Occipital lobe (tissue), 2 donors: ENCODE data around the gene MYO1D. TPM values are rescaled to one million over a fixed set of nuclear protein-coding genes. Genes with fewer than 3 reads are reported as not detected.
"Not testable (repeated sequence)": the region's sequence is repeated elsewhere in the genome, so short reads cannot be mapped to it uniquely, and the experiment has no call there.

Experiments
- DNase-seq: peaks from one replicate; lab custom pipeline; 2025; lab: John Stamatoyannopoulos, UW
- total RNA-seq: library from RNA; depleted of rRNA; stranded (reverse); fragments of >200 nt; gene quantifications from one replicate; pipeline ENCODE4 v1.2.3, GENCODE V29; 2014

MYO1D gene
- total RNA-seq = 61.0 TPM

GRCh38 chr17:32876417-32877163, at the start of gene MYO1D:
Gene MYO1D, minus strand, starts transcription at chr17:32877124. Its CDS starts 252 bp downstream, at chr17:32876872.
- DNase-seq = no peak

GRCh38 chr17:32926183-32926582, 49.3 kb upstream of the MYO1D start:
- no peak for DNase-seq

- not testable (repeated sequence) for DNase-seq
Observed at GRCh38 chr17:32923905-32924304, 47.0 kb upstream of the MYO1D start.

DNA sequence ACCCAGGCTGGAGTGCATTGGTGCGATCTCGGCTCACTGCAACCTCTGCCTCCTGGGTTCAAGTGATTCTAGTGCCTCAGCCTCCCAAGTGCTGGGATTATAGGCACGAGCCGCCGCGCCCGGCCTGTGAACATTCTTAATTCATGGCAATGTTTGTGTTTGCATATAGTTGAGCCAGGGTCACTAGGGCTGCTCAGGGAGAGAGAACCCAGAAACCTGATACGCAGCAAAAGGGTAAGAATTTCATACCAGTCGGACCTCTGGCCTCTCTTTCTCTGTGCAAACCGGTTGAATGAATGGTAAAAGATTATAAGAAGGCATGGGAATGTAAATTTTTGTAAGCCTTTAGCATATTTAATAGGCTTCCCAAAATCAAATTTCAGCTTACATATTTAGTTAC, 44.1 kb upstream of the MYO1D start:
- no peak for DNase-seq

DNA sequence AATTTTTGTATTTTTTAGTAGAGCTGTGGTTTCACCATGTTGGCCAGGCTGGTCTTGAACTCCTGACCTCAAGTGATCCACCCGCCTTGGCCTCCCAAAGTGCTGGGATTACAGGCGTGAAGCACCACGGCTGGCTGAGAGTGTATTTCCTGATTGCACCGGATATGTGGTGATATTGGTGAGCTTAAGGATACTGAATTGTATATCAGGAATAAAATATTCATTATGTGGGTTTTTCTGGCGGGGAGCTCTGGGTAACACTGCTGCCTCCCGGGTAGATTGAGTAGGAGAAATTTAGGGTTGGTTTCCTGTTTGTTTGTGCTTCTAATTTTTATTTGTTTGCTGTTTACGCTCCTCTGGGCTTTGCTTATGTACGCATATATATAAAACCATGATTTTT, 43.4 kb upstream of the MYO1D start:
- DNase-seq = no peak

DNA sequence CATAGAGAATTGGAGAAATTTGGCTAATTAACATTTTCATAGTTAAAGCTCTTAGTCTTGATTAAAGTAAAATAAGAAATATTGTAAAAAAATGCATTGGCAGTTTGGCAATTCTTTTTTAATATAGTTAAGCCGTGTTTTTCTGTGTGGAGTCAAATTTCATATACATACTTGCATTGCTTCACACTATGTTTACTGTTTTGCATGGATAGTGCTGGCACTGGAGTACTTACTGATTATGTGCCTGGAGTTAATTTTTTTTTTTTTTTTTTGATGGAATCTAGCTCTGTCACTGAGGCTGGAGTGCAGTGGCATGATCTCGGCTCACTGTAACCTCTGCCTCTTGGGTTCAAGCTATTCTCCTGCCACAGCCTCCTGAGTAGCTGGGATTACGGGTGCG, 43.0 kb upstream of the MYO1D start:
- not testable (repeated sequence) for DNase-seq

DNA sequence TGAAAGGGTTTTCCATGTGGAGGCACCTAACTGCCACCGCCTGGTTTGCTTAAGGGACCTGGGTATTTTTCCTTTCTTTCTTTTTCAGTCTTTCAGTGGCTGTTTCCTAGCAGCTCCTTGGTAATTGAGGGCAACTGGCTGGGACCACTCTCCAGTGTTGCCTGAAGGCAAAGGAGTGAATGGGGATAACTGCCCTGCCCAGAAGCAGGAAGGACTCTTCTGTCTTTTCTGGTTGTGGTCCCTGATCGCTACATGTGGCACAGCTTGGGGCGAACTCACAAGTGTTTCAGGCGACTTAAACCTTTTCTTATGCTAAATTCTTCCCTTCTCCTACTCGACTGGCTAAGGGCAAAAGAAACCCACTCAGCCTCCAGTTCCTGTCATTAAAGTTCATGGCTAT, 40.9 kb upstream of the MYO1D start:
- DNase-seq = no peak

DNA sequence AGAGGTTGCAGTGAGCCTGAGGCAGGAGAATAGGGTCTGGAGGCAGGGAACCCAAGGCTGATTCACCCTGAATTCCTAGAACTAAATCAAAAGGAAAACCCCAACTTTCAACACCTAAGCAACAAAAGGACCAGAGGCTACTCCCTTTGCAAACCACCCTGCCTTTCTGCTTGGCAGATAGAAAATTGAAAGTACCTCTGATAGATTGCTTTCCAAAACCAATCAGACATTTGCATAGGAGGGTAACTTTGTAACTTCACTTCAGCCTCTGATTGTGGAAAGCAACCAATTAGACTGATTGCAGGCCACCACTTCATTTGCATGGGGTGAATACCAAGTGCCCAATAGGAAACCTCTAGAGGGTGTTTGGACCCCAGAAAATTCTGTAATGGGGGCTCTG, 40.2 kb upstream of the MYO1D start:
- DNase-seq = no peak

DNA sequence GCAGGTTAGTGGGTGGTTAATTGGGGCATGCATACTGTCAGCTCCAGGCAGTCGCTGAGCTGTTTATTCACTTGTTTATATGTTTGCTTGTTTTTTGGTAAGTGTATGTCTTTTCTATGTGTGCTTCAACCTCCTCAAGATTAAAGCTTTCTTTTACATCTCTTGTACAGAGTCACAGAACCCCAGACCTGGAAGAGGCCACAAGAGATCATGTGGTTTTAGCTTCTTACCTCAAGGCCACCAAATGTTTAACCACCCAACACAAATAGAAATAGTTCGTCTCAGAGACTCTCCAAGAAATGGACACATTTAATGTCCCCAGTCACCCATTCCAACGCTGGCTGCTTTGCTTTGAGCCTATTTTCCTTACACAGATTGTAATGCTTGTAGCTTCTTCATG, 39.2 kb upstream of the MYO1D start:
- DNase-seq = no peak

DNA sequence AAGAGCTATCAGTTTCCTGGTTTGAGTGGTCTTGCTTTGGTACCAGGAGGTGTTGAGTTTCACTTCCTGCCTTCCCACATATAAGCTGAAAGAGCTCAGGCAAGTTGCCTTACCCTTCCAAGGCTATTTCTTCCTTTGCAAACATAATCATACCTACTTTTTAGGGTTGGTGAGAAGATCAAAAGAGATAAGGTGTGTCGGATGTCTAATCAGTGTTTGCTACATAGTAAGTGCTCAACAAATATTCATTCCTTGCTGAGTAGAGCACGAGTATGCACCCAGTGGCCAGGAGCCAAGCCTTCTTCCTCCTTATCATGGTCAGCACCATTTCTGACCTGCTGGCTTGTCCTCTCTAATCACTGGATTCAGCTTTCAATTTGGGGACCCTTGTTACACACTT, 38.3 kb upstream of the MYO1D start:
- DNase-seq = no peak

GRCh38 chr17:32914181-32914580, 37.3 kb upstream of the MYO1D start:
- DNase-seq = no peak

DNA sequence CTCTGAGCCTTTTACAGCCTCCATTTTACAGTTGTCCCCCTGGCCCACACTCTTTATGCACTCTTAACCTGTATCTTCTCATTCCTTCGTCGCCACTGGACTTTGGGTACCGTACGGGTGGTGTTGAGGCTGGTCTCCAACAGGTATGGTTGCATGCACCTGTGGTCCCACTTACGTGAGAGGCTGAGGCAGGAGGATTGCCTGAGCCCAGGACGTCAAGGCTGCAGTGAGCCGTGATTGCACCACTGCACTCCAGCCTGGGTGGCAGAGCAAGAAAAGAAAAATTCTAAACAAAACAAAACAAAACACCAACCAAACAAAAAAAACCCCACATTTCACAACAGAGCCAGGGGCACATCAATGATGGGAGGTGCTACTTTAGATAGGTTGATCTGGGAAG, 36.7 kb upstream of the MYO1D start:
- no peak for DNase-seq

DNA sequence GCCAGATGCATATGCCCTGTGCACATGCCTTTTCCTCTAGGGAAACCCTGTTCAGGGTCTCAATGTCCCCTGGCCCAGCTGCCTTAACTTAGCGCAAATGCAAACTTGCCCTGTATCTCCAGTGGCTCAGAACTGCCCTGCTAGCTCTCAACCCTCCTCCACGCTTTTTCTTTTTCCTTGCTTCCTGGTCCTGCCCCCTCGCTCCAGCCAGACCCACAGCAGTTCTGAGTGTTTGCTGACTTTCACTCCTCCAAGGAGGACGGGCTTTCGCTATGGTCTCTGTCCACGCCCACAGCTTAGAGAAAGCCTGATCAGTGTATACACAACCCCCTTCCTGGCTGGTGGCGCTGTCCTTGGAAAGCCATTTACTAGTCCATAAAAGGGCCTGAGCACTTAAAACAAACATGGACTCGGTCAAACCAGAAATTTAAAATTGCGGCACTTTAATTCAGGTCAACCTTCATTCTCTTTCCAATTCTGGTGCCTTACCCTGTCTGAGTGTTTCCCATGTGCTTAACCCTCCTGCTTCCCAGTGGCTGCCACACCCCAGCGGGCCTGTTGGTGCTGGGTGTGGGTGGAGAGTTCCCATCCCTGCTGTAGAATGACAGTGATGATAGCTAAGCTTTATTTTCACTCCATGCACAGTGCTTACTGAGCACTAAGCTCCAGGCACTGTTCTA, 35.4 kb upstream of the MYO1D start:
- DNase-seq = no peak

- DNase-seq = no peak
Observed at GRCh38 chr17:32910769-32911168, 33.8 kb upstream of the MYO1D start.

DNA sequence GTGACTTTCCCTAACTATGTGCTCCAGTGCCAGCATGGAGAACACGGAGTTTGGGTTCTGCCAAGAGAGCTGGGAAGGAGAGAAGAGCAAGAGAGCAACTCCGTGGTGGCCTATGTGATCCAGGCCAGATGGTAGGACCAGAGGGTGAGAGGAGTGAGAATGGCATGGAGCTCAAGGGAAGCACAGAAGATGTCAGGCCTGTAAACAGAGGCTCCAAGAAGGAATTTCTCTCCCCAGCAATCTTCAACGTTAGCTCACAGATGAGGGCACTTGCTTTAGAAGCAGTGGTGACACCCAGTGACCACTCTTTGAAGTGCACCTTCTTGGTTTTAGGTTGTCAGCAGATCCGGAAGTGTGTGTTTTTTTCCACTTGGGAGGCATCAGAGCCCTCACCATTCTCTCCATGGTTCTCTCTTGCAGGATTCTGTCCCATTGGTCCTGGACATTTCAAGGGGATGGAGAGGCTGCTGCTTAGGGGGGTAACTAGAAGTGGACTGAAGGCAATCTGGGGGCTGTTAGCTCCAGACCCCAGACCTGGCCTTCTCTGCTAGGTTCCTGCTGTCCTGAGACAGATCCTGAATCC, 33.0 kb upstream of the MYO1D start:
- DNase-seq = peak; percentile 48

DNA sequence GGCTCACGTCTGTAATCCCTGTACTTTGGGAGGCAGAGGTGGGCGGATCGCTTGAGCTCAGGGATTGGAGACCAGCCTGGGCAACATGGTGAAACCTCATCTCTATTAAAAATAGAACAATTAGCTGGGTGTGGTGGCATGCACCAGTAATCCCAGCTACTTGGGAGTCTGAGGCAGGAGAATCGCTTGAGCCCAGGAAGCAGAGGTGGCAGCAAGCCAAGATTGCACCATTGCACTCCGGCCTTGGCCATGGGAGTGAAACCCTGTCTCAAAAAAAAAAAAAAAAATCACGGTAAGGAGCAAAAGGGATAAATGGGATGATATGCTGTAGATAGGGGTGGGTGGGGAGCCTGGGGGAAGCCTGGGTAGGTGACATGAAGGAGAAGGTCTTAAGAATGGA, 30.7 kb upstream of the MYO1D start:
- DNase-seq = no peak

GRCh38 chr17:32904891-32905290, 28.0 kb upstream of the MYO1D start:
- DNase-seq = no peak

DNA sequence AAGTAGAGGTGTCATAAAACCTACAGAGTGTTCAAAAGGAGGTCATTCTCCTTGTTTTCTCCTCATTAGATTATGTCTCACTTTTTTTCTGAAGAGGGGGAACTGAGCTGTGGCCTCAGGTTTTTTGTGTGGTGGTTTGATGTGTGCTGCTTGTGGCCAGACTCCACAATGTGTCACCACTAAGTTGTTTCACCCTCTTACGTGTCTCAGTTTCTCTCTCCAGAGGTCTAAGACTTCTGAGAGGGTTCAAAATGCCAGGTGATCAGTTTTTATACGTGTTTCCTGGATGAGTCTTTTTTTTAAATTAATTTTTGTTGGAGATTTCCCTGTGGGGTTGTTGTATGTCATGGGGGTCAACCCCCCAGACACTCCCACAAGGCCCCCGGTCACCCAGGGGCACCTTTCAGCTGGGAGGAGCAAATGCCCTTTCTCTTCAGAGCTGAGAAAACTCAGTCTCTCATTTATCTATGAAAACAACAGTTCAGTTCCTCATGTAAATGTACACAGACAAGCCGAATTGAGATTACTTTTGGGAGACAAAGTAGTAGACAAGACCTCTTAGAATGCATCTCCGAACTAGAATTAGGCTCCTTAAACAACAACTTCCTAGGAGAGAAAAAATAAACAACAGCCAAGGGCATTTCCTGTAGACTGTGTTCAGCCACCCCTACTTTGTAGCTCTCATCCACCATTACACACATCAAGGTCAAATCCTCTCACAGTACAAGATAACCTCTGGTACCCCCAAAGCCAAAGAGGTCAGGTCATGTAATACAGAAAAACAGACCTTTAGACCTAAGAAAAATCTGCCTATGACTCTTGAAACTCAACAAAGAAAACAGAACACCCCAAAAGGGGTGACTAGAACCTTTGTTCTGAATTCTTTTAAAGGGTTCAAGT, 27.1 kb upstream of the MYO1D start:
- no peak for DNase-seq

DNA sequence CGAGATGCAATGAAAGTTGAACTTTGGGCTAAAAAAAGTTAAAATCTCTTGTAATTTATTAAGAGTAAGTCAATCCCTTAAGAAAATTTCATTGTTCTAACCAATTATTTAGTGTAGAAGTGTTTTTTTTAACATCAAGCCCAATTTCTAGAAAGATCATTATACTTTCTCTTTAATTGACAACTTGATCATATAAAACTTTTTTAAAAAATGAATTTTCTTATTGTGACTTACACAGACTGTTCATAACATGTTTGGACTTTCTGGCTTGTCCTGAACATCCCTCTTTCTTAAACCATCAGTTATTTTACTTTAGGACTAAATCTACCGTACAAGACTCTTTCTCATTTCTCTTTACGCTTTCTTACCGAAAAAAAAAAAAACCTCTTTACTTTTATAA, 24.8 kb upstream of the MYO1D start:
- DNase-seq = no peak

DNA sequence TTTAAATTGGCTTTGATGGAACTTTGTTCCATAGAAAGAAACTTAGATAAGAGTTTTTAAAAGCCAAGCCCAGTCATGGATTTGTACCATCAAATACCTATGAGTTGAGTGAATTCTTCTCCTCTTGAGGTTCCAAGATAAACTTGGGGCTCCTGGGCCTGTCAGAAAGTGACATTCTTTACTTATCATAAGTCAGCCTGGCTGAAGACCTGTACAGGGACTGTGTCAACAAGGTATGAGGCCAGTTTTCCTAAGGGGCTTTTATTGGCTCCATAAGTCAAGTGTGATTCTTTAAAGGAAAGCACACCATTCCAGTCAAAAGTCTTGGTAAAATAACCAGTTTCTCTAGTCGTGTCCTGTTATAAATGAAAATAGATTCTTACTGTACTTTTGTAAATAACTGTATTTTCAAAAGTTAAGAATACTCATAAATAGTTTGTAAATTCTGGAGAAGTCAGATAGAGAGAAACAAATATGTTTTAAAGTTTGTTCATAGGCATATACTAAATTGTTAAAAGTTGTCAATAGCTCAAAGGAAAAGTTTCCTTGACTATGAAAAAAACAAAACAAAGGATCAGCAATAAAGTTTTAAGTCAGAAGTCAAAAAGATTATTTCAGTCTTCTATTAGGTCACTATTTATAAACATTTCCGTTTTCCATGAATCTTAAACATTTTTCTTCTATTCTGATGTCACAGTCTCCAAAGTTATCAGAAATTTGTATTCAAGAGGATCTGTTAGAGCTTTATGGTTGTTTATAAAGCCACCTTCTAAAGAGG, 22.5 kb upstream of the MYO1D start:
- DNase-seq = no peak

GRCh38 chr17:32896647-32897258, 19.8 kb upstream of the MYO1D start:
- no peak for DNase-seq
